Heart left ventricle (tissue), 13 donors: ENCODE measurements around the gene RFNG.

ENCODE experiments used
- CTCF ChIP-seq, 12 donors: fragments of 200-600 bp; sonication (generic) in 4 of 12; IDR thresholded peaks; one replicate each; pipeline versions ENCODE4 v1.5.0 to v1.8.0; 2018 to 2022; ENCODE audit warnings: antibody characterized with exemption in 12 of 12, mild to moderate bottlenecking in 5 of 12
- POLR2A ChIP-seq, 2 donors: fragments of 450-650 bp; IDR thresholded peaks; one replicate each; pipeline ENCODE4 v1.6.1; 2017; ENCODE audit warnings: antibody characterized with exemption in 2 of 2, mild to moderate bottlenecking in 2 of 2, moderate library complexity in 2 of 2
- donor health status: ischemic (EF 13 %, LVEDD 7.1; RV severe dilation, severe dysfunction).
- donor health status: DM: no; HTN: yes; CAD: no.
- donor health status: DM: no; HTN: no; CAD: no.
- donor health status: ischemic (EF 25% LVEDD 6.9; RV normal size, moderate dysfunction).
- donor health status: ischemic (EF 25% LVEDD 5.7; RV mildly dilated, moderate dysfunction).
- donor health status: ischemic (EF 35%, LVEDD 5.7; RV mildly dilated, moderate dysfunction).
- donor health status: nonischemic (EF 11% LVEDD 7.7; RV severe dilation, severe dysfunction).
- donor health status: DM: yes; HTN: yes; CAD: no.
- donor health status: PGD.
- donor health status: ischemic (EF 29% LVEDD 5.4; RV normal size, mild dysfunction).
- donor health status: nonischemic (EF 23%, LVEDD 6.1; RV moderate dilation, normal function).

- TF ChIP-seq CTCF (IDR thresholded peaks at IDR 0.05) = no peak
- no peak for TF ChIP-seq POLR2A (IDR thresholded peaks at IDR 0.05)
Measured at GRCh38 chr17:82061047-82061925, 9.7 kb upstream of the RFNG start.
